ENCODE data around the gene IFIT1B.
A peak's percentile ranks its signal among the peaks of the same experiment; 100 is the strongest.
"Not testable (repeated sequence)": the region's sequence is repeated elsewhere in the genome, so short reads cannot be mapped to it uniquely, and the experiment has no call there.

The IFIT1B gene

DNA sequence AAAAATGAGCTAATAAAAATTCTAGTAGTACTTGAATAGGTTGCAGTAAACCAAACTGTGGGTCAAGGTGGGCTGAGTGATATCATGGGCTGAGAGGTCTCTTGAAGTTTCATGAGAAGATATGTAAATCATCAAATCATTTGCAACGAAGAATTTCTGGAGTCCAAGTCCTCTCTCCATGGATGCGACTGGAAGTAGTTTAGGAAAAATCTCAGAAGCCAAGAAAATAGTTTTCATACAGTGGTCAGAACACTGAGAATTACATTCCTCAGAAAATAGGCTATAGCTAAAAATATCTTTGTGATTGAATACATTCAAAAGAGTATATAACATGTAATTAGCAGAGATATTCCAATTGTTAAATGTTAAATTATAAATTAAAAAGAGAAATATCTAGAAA lies 10.9 kb downstream of the IFIT1B start:
- no peak for DNase-seq

DNA sequence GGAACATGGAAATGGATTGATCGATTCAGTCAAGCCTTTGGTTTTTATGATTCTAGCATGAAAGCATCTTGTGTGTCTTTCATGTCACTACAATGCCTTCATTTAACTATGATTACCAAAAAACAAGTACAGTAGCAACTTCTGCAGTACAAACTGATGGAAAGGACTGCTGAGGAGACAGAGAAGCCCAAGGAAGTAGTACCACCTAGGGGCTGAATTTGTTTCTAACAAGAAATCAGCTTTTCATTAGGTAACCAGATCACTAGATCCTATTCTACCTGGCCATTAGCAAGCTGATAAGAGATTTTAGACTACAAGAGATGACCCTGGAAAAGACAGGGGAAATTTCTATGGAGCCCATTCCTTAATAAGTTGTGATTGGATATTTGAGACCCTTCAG lies 11.4 kb downstream of the IFIT1B start:
- no peak for DNase-seq

DNA sequence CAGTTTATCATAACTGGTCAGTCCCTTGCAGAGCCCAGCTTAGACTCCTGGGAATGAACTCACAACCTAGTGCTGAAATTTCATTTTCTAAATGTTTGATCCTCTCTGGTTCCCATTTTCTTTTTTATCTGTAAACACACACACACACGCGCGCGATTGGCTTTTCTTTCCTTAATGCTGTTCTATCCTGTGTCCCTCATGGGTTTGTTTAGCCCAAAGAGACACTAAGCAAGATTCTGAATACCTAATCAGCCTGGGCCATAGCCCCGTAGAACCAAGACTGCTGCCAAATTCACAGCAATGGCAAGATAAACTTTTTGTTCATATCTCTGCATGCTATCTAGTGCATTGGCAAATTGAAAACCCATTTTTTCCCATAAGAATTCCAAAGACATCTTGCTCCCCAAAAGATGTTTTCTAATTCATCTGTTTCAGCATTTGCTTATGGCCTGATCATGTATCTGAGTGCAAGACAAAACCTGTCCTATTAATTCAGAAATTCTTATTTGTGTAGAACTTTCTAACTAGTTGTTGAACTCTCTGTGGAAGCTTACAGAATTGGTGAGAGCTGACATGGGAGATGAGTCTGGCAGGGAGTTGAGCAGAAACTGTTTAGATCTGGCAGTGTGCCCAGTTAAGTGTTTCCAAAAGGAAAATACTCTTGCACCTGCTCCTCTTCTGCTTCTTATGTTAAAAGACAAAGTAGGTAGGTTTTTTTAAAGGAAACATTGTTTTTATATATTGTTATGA lies 12.8 kb downstream of the IFIT1B start:
- no peak for DNase-seq

DNA sequence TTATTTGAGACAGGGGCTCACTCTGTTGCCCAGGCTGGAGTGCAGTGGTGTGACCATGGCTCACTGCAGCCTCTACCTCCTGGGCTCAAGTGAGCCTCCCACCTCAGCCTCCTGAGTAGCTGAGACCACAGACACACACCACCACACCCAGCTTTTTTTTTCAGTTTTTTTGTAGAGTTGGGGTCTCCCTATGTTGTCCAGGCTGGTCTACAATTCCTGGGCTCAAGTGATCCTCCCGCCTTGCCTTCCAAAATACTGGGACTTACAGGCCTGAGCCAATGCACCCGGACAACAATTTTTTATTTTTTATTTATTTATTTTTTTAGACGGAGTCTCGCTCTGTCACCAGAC lies 13.3 kb downstream of the IFIT1B start:
- not testable (repeated sequence) for DNase-seq

DNA sequence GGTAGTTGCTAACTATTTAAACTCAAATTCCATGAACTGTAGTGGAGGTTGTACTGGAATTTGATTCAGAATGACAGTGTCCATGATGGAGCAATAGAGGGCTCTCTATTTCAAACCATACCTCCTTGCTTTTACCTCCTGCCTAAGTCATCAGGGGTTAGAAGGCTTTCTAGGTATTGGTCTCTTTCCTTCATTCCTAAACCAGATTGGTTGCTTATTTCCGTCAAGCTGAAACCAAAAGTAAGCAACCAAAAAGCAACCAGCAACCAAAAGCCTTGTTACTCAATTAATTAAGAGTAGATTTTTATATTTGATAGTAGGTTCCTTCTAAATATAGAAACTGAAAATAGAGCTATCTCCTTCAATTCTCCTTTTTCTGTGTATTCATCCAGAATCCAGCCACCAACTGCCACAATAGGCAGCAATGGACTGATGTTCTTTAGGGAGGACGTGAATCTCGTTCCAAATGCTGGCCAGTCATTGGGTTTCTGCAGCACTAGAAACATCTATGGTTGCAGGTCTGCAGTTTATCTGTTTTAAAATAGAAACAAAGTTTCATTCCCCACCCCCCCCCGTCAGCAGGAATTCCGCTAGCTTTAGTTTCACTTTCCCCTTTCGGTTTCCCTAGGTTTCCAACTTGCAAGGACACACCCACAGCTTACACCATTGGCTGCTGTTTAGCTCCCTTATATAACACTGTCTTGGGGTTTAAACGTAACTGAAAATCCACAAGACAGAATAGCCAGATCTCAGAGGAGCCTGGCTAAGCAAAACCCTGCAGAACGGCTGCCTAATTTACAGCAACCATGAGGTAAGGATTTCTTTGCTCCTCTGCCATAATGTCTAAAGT lies 14.3 kb downstream of the IFIT1B start, which contains the start of gene IFIT1:
IFIT1 (plus strand) TSS at position 717 of the 850 bp plus-strand sequence; CDS start at position 807, 90 bp downstream.
- DNase-seq: peak; percentile 28

DNA sequence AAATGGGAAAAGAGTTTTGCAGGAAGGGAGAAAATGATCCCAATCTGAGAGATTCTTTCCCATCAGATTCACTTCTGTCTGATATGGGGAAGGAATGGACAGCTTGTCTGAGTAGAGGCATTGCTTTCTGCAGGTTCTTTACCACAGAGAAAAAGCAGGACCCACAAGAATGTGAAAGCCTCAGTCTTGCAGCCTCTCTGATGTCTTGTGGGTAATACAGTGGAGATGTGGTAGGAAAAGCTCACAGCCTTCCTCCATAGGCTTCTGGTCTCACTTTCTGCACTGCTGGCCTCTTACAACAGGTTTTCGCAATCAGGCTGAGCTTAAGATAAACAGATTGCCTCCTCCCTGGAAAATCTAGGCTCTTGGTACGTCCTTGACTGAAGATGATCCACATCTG lies 15.1 kb downstream of the IFIT1B start:
- no peak for DNase-seq

DNA sequence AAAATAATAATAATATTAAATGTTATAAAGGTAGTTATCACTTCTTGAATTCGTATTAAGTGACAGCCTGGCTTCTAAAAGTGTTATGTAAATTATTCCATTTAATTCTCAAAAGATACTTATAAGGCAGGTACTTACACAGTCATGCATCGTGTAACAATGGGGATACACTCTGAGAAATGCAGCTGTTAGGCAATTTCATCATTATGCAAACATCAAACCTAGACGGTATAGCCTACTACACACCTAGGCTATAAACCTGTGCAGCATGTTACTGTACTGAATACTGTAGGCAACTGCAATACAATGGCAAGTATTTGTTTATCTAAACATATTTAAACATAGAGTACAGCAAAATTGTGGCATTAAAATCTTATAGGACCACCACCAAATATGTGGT lies 16.0 kb downstream of the IFIT1B start:
- no peak for DNase-seq

DNA sequence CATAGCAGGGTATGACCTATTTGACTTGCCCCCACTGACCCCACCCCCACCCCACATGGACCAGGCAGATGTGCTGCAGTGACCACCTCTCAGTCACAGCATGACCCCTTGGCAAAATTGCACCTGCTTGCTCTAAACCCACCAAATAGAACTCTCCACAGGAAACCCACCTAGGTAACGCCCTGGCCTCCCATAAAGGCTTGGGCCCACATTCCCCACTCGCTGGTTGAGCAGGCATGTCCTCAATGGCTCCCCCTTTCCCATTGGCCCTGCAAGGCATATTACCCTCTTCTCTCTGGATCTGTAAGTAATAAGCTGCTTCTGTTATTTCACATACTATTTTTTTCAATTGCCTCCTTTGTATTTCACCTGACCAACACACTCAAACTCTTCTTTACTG lies 17.3 kb downstream of the IFIT1B start:
- no peak for DNase-seq

DNA sequence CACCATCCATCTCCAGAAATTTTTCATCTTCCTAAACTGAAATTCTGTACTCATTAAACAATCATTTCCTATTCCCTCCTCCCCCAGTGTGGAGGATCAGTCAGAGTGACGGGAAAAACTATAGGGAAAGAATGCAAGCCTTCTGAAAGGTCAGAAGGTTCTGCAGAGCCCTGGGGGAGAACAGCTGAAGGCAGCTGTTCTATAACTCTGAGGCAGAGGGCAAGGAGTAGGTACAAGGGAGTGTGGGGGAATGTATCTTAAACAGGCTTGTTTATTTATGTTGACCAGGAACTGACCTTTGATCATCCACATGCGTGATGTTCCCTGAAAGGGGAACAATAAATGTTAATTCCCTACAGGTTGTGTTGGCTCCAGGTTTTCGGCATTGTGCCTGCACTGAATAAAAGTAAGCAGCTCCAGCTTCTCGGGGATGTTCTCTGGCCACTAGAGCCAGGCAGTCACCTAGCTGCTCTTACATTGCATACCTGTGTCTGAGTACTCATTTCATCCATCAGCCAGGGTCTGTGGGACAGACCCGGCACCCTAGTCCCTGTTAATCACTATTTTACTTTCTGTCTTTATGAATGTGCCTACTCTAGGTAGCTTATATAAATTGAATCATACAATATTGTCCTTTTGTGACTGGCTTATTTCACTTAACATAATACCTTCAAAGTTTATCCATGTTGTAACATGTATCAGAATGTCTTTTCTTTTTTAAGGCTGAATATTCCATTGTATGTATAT lies 20.3 kb downstream of the IFIT1B start:
- no peak for DNase-seq

DNA sequence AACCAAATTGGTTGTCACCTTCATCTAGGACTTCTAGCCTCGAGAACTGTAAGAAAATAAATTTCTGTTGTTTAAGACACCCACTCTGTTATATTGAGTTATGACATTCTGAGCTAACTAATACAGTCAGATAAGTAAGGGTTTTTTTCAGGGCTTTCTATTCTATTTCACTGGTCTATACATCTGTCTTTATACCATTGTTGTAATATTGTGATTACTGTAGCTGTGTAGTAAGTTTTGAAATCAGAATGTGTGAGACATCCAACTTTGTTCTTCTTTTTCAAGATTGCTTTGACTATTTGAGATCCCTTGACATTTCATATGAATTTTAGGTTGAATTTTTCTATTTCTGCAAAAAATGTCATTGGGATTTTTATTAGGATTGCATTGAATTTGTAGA lies 22.1 kb downstream of the IFIT1B start:
- DNase-seq: no peak

DNA sequence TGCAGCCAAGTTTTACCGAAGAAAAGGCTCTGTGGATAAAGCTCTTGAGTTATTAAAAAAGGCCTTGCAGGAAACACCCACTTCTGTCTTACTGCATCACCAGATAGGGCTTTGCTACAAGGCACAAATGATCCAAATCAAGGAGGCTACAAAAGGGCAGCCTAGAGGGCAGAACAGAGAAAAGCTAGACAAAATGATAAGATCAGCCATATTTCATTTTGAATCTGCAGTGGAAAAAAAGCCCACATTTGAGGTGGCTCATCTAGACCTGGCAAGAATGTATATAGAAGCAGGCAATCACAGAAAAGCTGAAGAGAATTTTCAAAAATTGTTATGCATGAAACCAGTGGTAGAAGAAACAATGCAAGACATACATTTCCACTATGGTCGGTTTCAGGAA lies 25.2 kb downstream of the IFIT1B start:
- DNase-seq: no peak

DNA sequence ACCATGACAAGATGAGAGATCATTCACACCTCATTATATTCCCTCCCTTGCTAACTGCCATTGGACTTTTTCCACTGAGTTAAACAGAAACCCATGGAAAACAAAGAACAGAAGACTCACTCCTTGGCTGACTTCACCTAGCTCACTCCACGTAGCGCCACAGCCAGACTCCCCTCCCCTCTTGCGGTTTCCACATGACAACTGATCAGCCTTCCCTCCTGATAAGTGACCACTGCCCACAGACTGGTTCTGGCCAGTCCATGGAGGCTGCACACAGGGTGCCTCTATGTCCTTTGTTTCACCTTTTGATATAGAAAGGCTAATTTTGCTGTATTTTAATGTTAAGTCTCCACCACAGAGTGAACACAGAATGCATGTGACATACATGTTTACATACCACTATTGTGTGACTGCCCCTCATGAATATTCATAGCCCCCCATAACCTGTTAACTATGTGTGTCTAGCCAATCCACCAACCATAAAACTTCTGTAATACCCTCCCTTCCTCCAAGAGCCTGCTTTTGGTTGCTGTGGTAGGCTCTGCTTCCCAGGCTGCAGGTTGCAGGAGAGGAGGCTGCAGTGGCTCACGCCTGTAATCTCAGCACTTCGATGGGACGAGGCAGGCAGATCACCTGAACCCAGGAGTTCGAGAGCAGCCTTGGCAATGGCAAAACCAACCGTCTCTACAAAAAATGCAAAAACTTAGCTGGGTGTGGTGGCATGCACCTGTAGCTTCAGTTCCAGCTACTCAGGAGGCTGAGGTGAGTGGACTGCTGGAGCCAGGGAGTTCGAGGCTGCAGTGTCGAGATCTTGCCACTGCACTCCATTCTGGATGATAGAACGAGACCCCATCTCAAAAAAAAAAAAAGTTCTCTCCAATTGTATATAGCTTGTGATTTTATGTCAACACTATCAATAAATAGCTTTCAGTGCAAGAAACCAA lies 26.5 kb downstream of the IFIT1B start:
- DNase-seq: no peak

DNA sequence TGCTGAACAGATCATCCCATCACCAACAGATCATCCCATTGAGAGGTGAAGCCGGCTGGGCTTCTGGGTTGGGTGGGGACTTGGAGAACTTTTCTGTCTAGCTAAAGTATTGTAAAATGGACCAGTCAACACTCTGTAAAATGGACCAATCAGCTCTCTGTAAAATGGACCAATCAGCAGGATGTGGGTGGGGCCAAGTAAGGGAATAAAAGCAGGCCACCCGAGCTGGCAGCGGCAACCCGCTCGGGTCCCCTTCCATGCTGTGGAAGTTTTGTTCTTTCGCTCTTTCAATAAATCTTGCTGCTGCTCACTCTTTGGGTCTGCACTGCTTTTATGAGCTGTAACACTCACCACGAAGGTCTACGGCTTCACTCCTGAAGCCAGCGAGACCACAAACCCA lies 28.3 kb downstream of the IFIT1B start:
- DNase-seq: not testable (repeated sequence)

DNA sequence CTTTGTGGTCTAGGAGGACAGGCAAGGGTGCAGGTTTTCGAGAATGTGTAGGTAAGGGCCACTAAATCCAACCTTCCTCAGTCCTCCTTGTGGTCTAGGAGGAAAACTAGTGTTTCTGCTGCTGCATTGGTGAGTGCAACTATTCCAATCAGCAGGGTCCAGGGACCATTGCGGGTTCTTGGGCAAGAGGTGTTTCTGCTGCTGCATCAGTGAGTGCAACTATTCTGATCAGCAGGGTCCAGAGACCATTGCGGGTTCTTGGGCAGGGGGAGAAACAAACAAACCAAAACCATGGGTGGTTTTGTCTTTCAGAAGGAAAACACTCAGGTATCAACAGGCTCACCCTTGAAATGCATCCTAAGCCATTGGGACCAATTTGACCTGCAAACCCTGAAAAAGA lies 29.9 kb downstream of the IFIT1B start:
- DNase-seq: not testable (repeated sequence)

DNA sequence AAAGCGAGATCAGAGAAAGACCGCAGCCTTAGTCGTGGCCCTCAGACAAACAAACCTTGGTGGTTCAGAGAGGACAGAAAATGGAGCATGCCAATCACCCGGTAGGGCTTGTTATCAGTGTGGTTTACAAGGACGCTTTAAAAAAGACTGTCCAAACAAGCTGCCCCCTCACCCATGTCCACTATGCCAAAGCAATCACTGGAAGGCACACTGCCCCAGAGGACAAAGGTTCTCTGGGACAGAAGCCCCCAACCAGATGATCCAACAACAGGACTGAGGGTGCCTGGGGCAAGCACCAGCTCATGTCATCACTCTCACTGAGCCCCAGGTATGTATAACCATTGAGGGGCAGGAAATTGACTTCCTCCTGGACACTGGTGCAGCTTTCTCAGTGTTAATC lies 31.4 kb downstream of the IFIT1B start:
- not testable (repeated sequence) for DNase-seq

DNA sequence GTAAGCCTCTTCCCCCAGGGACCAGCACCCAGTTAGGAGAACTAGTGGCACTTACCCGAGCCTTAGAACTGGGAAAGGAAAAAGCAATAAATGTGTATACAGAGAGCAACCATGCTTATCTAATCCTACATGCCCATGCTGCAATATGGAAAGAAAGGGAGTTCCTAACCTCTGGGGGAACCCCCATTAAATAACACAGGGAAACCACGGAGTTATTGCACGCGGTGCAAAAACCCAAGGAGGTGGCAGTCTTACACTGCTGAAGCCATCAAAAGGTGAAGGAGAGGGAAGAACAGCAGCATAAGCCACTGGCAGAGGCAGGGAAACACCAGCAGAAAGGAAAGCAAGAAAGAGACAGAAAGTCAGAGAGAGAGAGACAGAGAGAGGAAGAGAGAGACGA lies 32.7 kb downstream of the IFIT1B start:
- not testable (repeated sequence) for DNase-seq

DNA sequence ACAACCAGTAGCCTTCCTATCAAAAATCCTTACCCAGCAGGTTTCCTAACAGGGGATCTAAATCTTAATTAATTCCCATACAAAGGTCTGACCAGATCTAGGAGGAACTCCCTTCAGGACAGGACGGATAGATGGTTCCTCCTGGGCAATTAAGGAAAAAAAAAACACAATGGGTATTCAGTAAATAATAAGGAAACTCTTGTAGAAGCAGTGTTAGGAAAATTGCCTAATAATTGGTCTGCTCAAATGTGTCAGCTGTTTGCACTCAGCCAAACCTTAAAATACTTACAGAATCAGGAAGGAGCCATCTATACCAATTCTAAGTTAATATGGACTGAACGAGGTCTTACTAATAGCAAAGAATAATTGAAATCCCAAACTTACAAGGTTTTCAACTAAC lies 33.3 kb downstream of the IFIT1B start:
- DNase-seq: not testable (repeated sequence)

DNA sequence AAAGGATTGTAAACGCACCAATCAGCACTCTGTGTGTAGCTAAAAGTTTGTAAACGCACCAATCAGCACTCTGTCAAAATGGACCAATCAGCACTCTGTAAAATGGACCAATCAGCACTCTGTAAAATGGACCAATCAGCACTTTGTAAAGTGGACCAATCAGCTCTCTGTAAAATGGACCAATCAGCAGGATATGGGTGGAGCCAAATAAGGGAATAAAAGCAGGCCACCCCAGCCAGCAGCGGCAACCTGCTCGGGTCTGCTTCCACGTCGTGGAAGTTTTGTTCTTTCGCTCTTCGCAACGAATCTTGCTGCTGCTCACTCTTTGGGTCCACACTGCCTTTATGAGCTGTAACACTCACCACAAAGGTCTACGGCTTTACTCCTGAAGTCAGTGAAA lies 34.4 kb downstream of the IFIT1B start:
- peak; percentile 41 for DNase-seq

DNA sequence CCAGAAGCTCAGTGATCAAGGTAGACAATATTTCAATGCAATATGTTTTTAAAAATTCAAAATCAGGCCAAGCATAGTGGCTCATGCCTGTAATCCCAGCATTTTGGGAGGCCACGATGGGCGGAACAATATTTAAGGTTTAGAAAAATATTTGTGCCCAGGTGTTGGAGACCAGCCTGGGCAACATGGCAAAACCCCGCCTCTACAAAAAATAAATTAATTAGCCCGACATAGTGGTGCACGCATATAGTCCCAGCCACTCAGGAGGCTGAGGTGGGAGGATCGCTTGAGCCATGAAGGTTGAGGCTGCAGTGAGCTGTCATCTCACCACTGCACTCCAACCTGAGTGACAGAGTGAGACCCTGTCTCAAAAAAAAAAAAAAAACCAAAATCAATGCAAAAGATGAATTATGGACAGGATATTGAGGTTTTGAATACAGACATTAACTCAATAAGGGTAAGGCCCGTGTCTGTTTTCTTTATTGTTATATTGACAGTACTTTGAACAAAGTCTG lies 35.6 kb downstream of the IFIT1B start:
- no peak for DNase-seq

DNA sequence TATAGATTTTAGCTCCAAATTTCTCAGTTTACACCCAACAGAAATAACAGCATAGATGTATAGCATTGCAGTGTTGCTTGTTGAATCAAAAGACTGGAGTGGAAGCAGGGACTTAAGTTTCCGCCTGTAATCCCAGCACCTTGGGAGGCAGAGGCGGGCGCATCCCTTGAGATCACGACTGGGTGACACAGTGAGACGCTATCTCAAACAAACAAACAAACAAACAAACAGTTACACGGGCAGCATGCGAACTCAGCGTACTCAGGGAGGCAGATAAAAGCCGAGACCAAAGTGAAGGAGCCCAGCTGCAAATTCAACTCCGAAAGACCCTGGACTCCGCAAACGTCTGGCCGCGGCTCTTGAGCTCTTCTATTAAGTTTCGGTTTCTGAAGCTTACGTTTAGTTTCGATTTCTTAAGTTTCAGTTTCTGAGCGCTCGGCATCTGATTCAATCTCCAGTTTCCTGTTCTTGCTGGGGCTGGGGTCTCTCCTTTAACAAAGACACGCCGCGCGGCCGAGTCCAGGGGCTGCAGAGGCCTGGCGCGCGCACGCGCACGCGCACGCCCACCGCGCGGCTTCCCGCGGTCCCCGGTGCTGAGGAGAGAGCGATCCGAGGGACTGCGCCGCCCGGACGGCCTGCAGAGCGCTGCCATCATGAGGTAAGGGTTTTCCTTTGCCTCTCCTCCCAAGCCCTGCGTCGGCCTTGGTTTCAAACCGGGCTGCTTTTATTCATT lies 36.5 kb downstream of the IFIT1B start, which contains the start of gene IFIT5:
IFIT5 (plus strand) TSS at position 423 of the 733 bp plus-strand sequence; CDS start at position 654, 231 bp downstream.
- peak; percentile 67 for DNase-seq
